ENCODE data around the gene TMEM132C. TPM values are rescaled to one million over a fixed set of nuclear protein-coding genes. Genes with fewer than 3 reads are reported as not detected.

TMEM132C gene
- total RNA-seq, 8 experiments from 2014 or later: 0.21 to 21.1 (median 2.3) TPM; not detected in 1

- H3K27ac ChIP-seq: no peak overlapping the region
- in situ Hi-C loops (cut with MboI; ENCODE audit: low pct_unique_long_range_greater_than_20kb in 2 of 9, low sequenced_read_pairs in 9 of 9, unreplicated experiment in 9 of 9): loop anchor here in 4 of 9 experiments (25.0 kb wide), 4 partner anchors 126 to 1651 kb away; partner anchors contain the start of genes TMEM132D (in 2 of the 4) and SLC15A4 (in 1 of the 4)
- H3K4me1 ChIP-seq (replicated peaks in 1 of 2): no peaks in the 10 kb centered on the region
- no peak overlapping the region for H3K4me3 ChIP-seq
- no peak for ATAC-seq (replicated peaks in 6 of 8)
- 3 to 100% (median 60%) methylated on average over 2 to 3 of the region's 3 CpGs; no CpG with 5 or more reads in 1 of the 10 experiments for WGBS, 10 experiments
These were observed 5.2 kb upstream of the TMEM132C start for GRCh38 chr12:128261757-128262156.

DNA sequence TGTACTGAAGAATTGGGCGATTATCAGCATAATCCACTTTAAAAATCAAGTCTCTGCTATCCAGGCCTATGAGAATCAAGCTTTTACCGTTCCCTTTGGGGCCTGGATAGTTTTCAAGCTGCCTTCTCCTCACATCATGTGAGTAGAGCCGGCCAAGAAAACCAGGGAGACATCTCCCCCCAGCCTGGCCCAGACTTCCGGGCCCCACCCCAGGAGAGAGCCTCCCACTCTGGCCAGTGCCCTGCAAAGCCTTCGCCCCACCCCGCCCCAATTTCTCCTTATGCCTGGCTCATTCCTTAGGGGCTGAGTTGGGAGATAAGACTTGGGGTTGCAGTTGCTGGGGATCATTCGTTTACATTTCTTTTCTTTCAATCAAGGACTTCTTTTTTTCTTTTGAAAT, 1.4 kb upstream of the TMEM132C start:
- in situ Hi-C loops (cut with MboI; ENCODE audit: low pct_unique_long_range_greater_than_20kb in 2 of 9, low sequenced_read_pairs in 9 of 9, unreplicated experiment in 9 of 9): loop anchor here in 4 of 9 experiments (25.0 kb wide), 4 partner anchors 122 to 1647 kb away; partner anchors contain the start of genes TMEM132D (in 2 of the 4) and SLC15A4 (in 1 of the 4)
- H3K27ac ChIP-seq: no peak overlapping the region
- no peak overlapping the region for H3K4me3 ChIP-seq
- ATAC-seq (replicated peaks in 6 of 8): no peak
- 0 to 61% (median 20%) methylated on average over 1 to 4 of the region's 7 CpGs; no CpG with 5 or more reads in 3 of the 10 experiments for WGBS, 10 experiments
- no peaks in the 10 kb centered on the region for H3K4me1 ChIP-seq (replicated peaks in 1 of 2)

GRCh38 chr12:128266086-128266485, 884 bp upstream of the TMEM132C start:
- no peaks in the 10 kb centered on the region for H3K4me1 ChIP-seq (replicated peaks in 1 of 2)
- in situ Hi-C loops (cut with MboI; ENCODE audit: low pct_unique_long_range_greater_than_20kb in 2 of 9, low sequenced_read_pairs in 9 of 9, unreplicated experiment in 9 of 9): loop anchor here in 4 of 9 experiments (25.0 kb wide), 4 partner anchors 121 to 1646 kb away; partner anchors contain the start of genes TMEM132D (in 2 of the 4) and SLC15A4 (in 1 of the 4)
- ATAC-seq (replicated peaks in 6 of 8): no peak
- no peak overlapping the region for H3K27ac ChIP-seq
- 60 to 92% (median 80%) methylated on average over 1 to 3 of the region's 12 CpGs; no CpG with 5 or more reads in 7 of the 10 experiments for WGBS, 10 experiments
- H3K4me3 ChIP-seq: peak overlapping the region in 2 of 5 donors; percentile 86 to 89

- Histone ChIP-seq H3K4me1 (replicated peaks in 1 of 2) (no peaks in the 10 kb centered on the region), H3K27ac (no peak overlapping the region), H3K4me3 (peak overlapping the region in 4 of 5 donors; percentile 27 to 89 (median 60))
- in situ Hi-C loops (cut with MboI; ENCODE audit: low pct_unique_long_range_greater_than_20kb in 2 of 9, low sequenced_read_pairs in 9 of 9, unreplicated experiment in 9 of 9): loop anchor here in 4 of 9 experiments (25.0 kb wide), 4 partner anchors 121 to 1646 kb away; partner anchors contain the start of genes TMEM132D (in 2 of the 4) and SLC15A4 (in 1 of the 4)
- WGBS, 10 experiments: 0 to 96% (median 41%) methylated on average over 1 to 11 of the region's 58 CpGs; no CpG with 5 or more reads in 6 of the 10 experiments
- ATAC-seq (replicated peaks in 6 of 8): peak in 2 of 8 experiments; percentile 30 to 40
These were observed 334 bp upstream of the TMEM132C start for GRCh38 chr12:128266541-128267130.

DNA sequence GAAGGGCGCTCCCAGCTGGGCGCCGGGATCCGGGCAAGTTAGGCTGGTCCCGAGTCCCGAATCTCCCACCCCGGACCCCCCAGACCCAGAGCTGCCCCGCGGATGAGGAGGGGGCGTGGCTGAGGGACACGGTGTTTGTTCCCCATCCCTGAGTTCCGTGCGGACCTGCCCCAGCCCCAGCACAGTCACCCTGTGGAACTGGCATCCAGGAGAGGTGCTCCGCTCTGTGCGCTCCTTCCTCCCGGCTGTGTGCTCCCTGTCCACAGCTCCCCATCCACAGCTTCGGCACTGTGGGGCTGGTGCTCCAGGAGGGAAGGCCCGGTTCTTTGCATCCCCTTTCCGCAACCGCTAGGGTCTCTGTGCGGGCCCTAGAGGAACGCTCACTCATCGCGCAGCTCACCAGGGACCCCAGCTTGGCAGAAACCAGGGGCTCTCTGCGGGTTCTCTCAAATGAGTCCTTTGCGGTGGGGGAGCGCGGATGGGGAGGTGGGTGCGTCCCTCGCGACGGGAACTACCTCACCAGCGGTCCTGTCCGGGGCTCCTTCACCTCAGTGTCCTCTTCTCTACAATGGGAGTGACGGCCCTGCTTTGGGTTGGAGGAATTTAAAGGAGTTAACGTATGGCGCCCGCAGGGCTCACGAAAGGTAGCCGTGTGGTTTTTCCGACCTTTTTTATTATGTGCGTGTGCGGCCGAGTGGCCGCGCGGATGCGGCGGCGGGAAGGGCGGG, 845 bp downstream of the TMEM132C start:
- peak in 2 of 8 experiments; percentile 29 to 55 for ATAC-seq (replicated peaks in 6 of 8)
- Histone ChIP-seq H3K4me1 (replicated peaks in 1 of 2) (no peaks in the 10 kb centered on the region), H3K4me3 (peak overlapping the region in 4 of 5 donors; percentile 27 to 89 (median 60)), H3K27ac (no peak overlapping the region)
- WGBS, 10 experiments: 0 to 100% (median 90%) methylated on average over 1 to 20 of the region's 51 CpGs; no CpG with 5 or more reads in 5 of the 10 experiments
- in situ Hi-C loops (cut with MboI; ENCODE audit: low pct_unique_long_range_greater_than_20kb in 2 of 9, low sequenced_read_pairs in 9 of 9, unreplicated experiment in 9 of 9): loop anchor here in 4 of 9 experiments (25.0 kb wide), 4 partner anchors 119 to 1644 kb away; partner anchors contain the start of genes TMEM132D (in 2 of the 4) and SLC15A4 (in 1 of the 4)

DNA sequence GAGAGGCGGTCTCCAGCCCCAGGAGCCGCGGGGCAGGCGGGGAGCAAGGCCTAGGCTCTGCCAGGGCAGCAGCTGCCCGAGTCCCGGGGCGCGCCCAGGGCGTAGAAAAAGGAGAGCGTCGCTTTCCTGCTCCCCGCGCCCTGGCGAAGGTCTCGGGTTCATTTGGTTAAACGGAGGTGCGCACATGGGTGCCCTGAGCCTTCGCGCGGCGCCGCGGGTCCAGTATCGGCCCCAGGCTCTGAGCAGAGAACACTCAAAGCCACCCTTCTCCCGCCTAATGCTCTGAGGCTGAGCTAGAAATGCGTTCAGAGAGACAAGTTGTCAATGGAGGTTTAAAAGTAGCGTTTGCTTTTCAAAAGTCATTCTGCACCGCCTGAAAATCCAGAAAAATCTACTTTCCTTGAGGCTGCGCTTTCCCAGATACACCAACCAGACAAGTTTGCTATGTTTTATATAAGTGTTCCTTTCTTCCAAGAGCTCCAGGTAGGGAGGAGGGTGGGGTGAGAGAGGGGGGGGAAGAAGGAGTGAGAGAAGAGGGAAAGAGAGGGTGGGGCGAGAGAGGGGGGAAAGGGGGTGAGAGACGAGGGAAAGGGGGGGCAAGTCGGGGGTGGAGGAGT, 1.5 kb downstream of the TMEM132C start:
- no peaks in the 10 kb centered on the region for H3K4me1 ChIP-seq (replicated peaks in 1 of 2)
- ATAC-seq (replicated peaks in 6 of 8): peak in 2 of 8 experiments; percentile 15 to 21
- H3K27ac ChIP-seq: no peak overlapping the region
- in situ Hi-C loops (cut with MboI; ENCODE audit: low pct_unique_long_range_greater_than_20kb in 2 of 9, low sequenced_read_pairs in 9 of 9, unreplicated experiment in 9 of 9): loop anchor here in 4 of 9 experiments (25.0 kb wide), 4 partner anchors 119 to 1644 kb away; partner anchors contain the start of genes TMEM132D (in 2 of the 4) and SLC15A4 (in 1 of the 4)
- 0 to 57% (median 16%) methylated on average over 2 to 24 of the region's 32 CpGs; no CpG with 5 or more reads in 6 of the 10 experiments for WGBS, 10 experiments
- peak overlapping the region in 4 of 5 donors; percentile 27 to 89 (median 60) for H3K4me3 ChIP-seq

- ATAC-seq (replicated peaks in 6 of 8): peak in 1 of 8 experiments; percentile 1
- 0 to 74% (median 11%) methylated on average over 1 to 10 of the region's 10 CpGs; no CpG with 5 or more reads in 3 of the 10 experiments for WGBS, 10 experiments
- Histone ChIP-seq H3K4me1 (replicated peaks in 1 of 2) (no peaks in the 10 kb centered on the region), H3K4me3 (peak overlapping the region in 2 of 5 donors; percentile 19 to 89), H3K27ac (no peak overlapping the region)
- in situ Hi-C loops (cut with MboI; ENCODE audit: low pct_unique_long_range_greater_than_20kb in 2 of 9, low sequenced_read_pairs in 9 of 9, unreplicated experiment in 9 of 9): loop anchor here in 4 of 9 experiments (25.0 kb wide), 4 partner anchors 118 to 1643 kb away; partner anchors contain the start of genes TMEM132D (in 2 of the 4) and SLC15A4 (in 1 of the 4)
These were observed 2.2 kb downstream of the TMEM132C start for GRCh38 chr12:128269181-128269591.

DNA sequence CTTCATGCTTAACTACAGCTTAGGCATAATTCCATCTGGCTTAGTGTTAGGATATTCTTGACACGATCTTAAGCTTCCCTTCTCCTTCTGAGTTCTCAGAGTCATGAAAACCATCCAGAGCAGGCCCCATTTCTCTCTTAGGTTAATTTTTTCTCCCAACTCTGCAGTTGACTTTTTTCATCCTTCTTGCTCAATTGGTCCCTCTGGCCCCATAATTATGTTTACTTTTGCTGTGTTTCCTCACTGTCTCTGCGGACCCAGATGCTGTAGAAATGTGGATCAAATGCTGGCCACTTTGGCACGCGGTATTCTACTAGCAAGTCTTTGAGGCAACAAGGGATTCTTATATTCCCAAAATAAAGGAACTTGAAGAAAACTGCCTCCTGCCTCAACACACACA, 9.5 kb downstream of the TMEM132C start:
- H3K4me3 ChIP-seq: no peak overlapping the region
- H3K27ac ChIP-seq: no peak overlapping the region
- in situ Hi-C loops (cut with MboI; ENCODE audit: low pct_unique_long_range_greater_than_20kb in 2 of 9, low sequenced_read_pairs in 9 of 9, unreplicated experiment in 9 of 9): no loop called here
- ATAC-seq (replicated peaks in 6 of 8): no peak
- 0 to 100% (median 47%) methylated on average over 1 to 4 of the region's 4 CpGs for WGBS, 10 experiments
- no peaks in the 10 kb centered on the region for H3K4me1 ChIP-seq (replicated peaks in 1 of 2)

DNA sequence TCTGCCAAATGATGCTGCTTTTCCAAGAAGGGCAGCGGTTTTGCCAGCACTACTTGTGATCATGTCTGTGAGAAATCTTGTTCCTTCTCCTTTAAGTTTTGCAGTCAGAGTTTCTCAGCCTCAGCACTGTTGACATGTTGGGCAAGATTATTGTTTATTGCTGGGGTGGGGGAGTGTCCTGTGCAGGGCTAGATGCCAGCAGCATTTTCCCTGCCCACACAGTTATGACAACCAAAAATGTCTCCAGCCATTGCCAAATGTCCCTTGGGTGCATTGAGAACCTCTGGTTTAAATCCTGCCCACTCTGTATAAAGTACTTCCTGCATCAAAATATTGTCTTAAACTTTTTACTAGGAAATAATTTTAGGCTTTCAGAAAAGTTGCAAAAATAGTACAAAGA, 20.0 kb downstream of the TMEM132C start:
- 0 to 100% (median 10%) methylated on average over 1 of the region's 1 CpG; no CpG with 5 or more reads in 2 of the 10 experiments for WGBS, 10 experiments
- H3K4me1 ChIP-seq (replicated peaks in 1 of 2): no peaks in the 10 kb centered on the region
- in situ Hi-C loops (cut with MboI; ENCODE audit: low pct_unique_long_range_greater_than_20kb in 2 of 9, low sequenced_read_pairs in 9 of 9, unreplicated experiment in 9 of 9): no loop called here
- ATAC-seq (replicated peaks in 6 of 8): peak in 1 of 8 experiments; percentile 65
- H3K4me3 ChIP-seq: no peak overlapping the region
- H3K27ac ChIP-seq: no peak overlapping the region

DNA sequence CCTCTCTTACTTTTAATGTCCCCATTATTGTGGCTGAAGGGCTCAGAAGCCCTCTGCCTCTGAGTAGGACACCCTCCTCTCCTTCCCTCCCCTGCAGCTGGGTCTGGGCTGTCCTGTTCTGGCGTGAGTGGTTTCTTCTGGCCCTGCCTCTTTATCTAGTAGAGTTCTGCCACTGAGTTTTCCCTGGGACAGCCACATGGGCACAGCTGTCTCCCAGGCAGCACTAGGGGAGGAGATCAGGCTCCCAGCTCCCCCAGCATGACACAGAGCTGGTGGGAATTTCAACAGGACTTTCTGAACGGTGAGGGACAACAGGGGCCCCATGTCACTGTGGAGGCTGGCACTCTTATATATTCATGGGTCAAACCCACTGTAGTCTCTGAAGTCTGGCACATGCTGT, 21.4 kb downstream of the TMEM132C start:
- Histone ChIP-seq H3K27ac (no peak overlapping the region), H3K4me1 (replicated peaks in 1 of 2) (no peaks in the 10 kb centered on the region), H3K4me3 (no peak overlapping the region)
- ATAC-seq (replicated peaks in 6 of 8): peak in 1 of 8 experiments; percentile 63
- in situ Hi-C loops (cut with MboI; ENCODE audit: low pct_unique_long_range_greater_than_20kb in 2 of 9, low sequenced_read_pairs in 9 of 9, unreplicated experiment in 9 of 9): no loop called here
- 17% methylated on average over 1 of the region's 2 CpGs; no CpG with 5 or more reads in 9 of the 10 experiments for WGBS, 10 experiments

GRCh38 chr12:128288896-128289295, 21.9 kb downstream of the TMEM132C start:
- no peak for ATAC-seq (replicated peaks in 6 of 8)
- no peak overlapping the region for H3K4me3 ChIP-seq

GRCh38 chr12:128290938-128291337, 24.0 kb downstream of the TMEM132C start:
- no peak for ATAC-seq (replicated peaks in 6 of 8)
- in situ Hi-C loops (cut with MboI; ENCODE audit: low pct_unique_long_range_greater_than_20kb in 2 of 9, low sequenced_read_pairs in 9 of 9, unreplicated experiment in 9 of 9): no loop called here
- Histone ChIP-seq H3K4me3 (no peak overlapping the region), H3K27ac (no peak overlapping the region), H3K4me1 (replicated peaks in 1 of 2) (no peaks in the 10 kb centered on the region)
- WGBS, 10 experiments: 4 to 75% (median 16%) methylated on average over 2 to 6 of the region's 6 CpGs; no CpG with 5 or more reads in 3 of the 10 experiments

More at GRCh38 chr12:128288896-128289295, 21.9 kb downstream of the TMEM132C start:
- in situ Hi-C loops (cut with MboI; ENCODE audit: low pct_unique_long_range_greater_than_20kb in 2 of 9, low sequenced_read_pairs in 9 of 9, unreplicated experiment in 9 of 9): no loop called here
- H3K4me1 ChIP-seq (replicated peaks in 1 of 2): no peaks in the 10 kb centered on the region
- 46 to 100% (median 68%) methylated on average over 1 to 12 of the region's 13 CpGs; no CpG with 5 or more reads in 1 of the 10 experiments for WGBS, 10 experiments
- no peak overlapping the region for H3K27ac ChIP-seq
